Central memory CD8-positive, alpha-beta T cell (primary cell): ENCODE data around the gene RABEP1.

Experiments
- ATAC-seq: fragments of 150-1000 bp; cut with Tn5 transposase; replicated peaks from 2 replicates; pipeline ENCODE4 v1.10.0; 2022; ENCODE audit warnings: mild to moderate bottlenecking, moderate FRiP score, moderate number of reproducible peaks; ENCODE audit not compliant: poor library complexity, severe bottlenecking; ENCODE audit errors: extremely low read depth
- DNase-seq, 2 donors: peaks; one replicate each; pipeline ENCODE4 v3.0.0; 2021; ENCODE audit warnings: low spot score in 2 of 2
- H3K27ac Mint-ChIP-seq: one replicate; pipeline ENCODE4 v1.8.0; 2022; ENCODE audit warnings: low read depth, mild to moderate bottlenecking, moderate library complexity, mixed read lengths
- H3K27me3 Mint-ChIP-seq: one replicate; pipeline ENCODE4 v1.8.0; 2022; ENCODE audit warnings: mixed read lengths
- H3K36me3 Mint-ChIP-seq: one replicate; pipeline ENCODE4 v1.8.0; 2022; ENCODE audit warnings: mild to moderate bottlenecking, moderate library complexity, mixed read lengths; ENCODE audit not compliant: insufficient read depth
- H3K4me1 Mint-ChIP-seq: one replicate; pipeline ENCODE4 v1.8.0; 2022; ENCODE audit warnings: mixed read lengths
- H3K4me3 Mint-ChIP-seq: one replicate; pipeline ENCODE4 v1.8.0; 2022; ENCODE audit warnings: mild to moderate bottlenecking, moderate library complexity, mixed read lengths
- H3K9me3 Mint-ChIP-seq: one replicate; pipeline ENCODE4 v1.8.0; 2022; ENCODE audit warnings: mixed read lengths

The RABEP1 gene

DNA sequence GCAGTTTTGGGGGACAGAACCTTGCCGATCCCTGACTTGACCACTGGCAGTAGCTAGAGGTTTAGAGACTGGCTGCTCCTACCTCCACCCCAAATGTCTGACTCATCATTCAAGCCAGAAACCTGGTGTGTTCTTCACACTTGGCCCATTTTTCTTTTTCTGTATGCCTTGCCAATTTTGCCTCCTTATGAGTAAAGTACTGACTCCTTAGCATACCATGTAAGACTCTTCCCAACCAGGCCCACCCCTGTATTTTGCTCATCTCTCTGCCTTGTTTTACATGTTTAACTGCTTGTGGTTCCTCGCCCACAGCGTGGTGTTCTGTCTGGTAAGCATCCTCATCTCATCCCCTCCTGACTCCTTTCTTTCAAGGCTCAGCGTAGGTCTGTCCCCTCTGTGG is 99.5 kb downstream of the RABEP1 start:
- DNase-seq (no peak), ATAC-seq (no peak)
- Mint-ChIP-seq H3K27me3 (no peaks in the 10 kb centered on the region), H3K9me3 (no peaks in the 10 kb centered on the region), H3K4me3 (no peak overlapping the region), H3K36me3 (peaks cover 76% of the 10 kb centered on the region), H3K27ac (no peak overlapping the region), H3K4me1 (no peaks in the 10 kb centered on the region)

DNA sequence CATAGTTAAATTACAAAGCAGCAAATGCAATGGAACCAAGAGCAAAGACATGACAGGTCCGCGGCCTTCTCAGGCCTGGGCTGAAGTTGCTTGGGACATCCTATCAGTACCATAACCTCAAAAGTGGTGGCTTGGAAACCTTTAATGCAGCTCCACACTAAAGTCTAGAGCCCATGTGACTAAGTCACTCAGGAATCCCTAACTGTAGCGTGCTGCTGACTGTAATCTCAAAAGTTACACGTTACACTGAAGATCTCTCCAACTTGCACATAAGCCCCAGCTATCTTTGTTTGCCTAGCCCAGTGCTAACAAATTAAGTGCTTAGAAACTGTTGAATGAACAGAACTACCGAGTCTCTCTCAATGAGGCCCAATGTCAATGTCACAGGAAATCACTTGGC is 109.6 kb downstream of the RABEP1 start:
- Mint-ChIP-seq H3K36me3 (peaks cover 75% of the 10 kb centered on the region), H3K4me3 (no peak overlapping the region), H3K4me1 (peaks cover 6% of the 10 kb centered on the region), H3K27me3 (no peaks in the 10 kb centered on the region), H3K9me3 (no peaks in the 10 kb centered on the region), H3K27ac (peak overlapping the region; percentile 0)
- no peak for DNase-seq
- no peak for ATAC-seq

DNA sequence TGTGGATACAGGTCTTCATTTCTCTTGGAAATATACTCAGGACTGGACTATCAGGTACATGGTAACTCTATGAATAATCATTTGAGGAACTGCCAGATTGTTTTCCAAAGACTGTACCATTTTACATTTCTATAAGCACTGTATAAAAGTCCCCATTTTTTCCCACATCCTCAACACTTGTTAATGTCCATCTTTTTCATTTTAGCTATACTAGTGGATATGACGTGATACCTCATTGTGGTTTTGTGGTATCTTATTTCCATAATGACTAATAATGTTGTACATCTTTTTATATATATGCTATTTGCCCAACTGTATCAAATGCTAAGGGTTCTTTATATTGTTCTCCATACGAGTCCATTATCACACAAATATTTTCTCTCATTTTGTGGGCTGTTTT is 114.5 kb downstream of the RABEP1 start:
- ATAC-seq = no peak
- Mint-ChIP-seq H3K4me1 (no peaks in the 10 kb centered on the region), H3K4me3 (no peak overlapping the region), H3K27ac (no peak overlapping the region), H3K36me3 (peaks cover 85% of the 10 kb centered on the region), H3K9me3 (no peaks in the 10 kb centered on the region), H3K27me3 (no peaks in the 10 kb centered on the region)
- no peak for DNase-seq

DNA sequence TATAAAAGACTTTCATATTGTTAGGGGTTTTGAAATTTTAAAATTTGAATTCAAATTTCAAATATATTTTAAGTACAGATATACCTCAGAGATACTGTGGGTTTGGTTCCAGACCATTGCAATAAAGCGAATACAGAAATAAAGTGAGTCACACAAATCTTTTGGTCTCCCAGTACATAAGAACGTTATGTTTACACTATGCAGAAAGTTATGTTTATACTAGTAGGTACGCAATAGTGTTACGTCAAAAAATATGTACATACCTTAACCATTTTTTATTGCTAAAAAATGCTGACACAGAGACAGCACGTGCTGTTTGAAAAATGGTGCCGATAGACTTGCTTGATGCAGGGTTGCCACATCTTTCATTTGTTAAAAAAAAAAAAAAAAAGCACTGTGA is 117.7 kb downstream of the RABEP1 start:
- H3K27ac Mint-ChIP-seq = no peak overlapping the region
- peaks cover 85% of the 10 kb centered on the region for H3K36me3 Mint-ChIP-seq
- H3K4me3 Mint-ChIP-seq = no peak overlapping the region
- ATAC-seq (no peak), DNase-seq (no peak)
- no peaks in the 10 kb centered on the region for H3K4me1 Mint-ChIP-seq
- no peaks in the 10 kb centered on the region for H3K9me3 Mint-ChIP-seq
- no peaks in the 10 kb centered on the region for H3K27me3 Mint-ChIP-seq

DNA sequence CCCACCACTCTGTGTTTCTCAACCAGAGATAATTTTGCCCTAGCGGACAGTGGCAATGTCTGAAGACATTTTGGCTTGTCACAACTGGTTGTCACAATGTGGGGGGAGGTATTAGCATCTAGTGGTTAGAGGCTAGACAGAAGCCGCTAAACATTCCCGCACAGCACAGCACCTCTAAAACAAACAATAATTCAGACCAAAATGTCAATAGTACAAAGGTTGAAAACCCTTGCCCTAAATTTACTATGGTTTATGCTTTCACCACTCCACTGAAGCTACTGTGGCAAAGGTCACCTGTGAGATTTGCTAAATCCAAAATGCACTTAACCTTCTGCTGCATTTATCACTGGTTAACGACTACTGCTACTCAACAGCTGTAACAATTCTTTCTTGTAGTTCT is 123.3 kb downstream of the RABEP1 start:
- Mint-ChIP-seq H3K9me3 (no peaks in the 10 kb centered on the region), H3K27ac (no peak overlapping the region), H3K4me3 (no peak overlapping the region), H3K4me1 (peaks cover 10% of the 10 kb centered on the region), H3K27me3 (no peaks in the 10 kb centered on the region), H3K36me3 (peaks cover 49% of the 10 kb centered on the region)
- DNase-seq (no peak), ATAC-seq (no peak)

DNA sequence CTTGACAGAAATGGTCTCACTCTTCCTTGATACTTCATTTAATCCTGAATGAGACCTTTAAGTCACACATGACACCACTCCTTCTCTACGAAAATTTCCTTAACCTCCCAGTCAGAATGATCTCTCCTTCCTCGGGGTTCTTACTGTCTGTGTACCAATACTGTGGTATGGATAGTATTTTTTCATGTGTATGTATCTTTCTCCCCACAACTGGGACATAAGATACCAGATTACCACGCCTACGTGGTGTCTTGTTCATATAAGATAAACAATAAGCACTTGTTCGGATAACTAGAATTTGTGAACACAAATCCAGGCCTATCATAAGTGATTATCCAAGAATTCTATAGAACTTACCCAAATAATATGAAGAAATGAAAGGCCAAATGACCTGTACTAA is 126.1 kb downstream of the RABEP1 start:
- no peak for DNase-seq
- Mint-ChIP-seq H3K27ac (no peak overlapping the region), H3K4me3 (no peak overlapping the region), H3K4me1 (peaks cover 31% of the 10 kb centered on the region), H3K9me3 (no peaks in the 10 kb centered on the region), H3K36me3 (peaks cover 52% of the 10 kb centered on the region), H3K27me3 (no peaks in the 10 kb centered on the region)
- ATAC-seq = no peak

DNA sequence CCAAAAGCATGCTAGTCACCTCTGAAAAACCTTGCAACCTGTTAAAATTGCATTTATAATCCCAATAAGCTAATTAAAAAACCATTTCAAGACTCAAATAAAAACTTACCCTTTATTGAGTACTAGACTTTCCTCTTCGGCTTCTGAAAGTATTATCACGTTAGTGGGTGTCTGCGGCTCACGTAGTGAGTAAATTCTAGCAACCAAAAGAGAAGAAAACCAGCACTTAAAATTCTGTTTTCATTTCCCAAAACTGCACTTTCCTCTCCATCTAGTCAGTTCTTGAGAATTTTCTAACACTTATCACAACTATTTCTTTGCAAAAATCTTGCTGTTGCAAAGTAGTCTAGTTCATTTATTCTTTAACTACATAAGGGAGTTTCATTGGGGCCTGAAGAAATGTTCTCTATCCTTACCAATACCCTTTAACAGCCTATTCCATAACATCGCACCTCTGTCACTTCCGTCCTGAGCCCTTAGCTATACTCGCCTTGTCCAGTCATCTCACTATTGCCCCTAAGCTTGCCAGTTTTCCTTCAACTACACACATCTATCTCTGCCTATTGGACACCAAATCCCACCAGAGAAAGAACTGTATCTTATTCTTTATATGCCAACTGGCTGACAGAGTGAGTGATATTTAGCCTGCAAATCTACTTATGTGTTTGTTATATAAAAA is 128.6 kb downstream of the RABEP1 start:
- no peaks in the 10 kb centered on the region for H3K27me3 Mint-ChIP-seq
- H3K4me3 Mint-ChIP-seq = peak overlapping the region; percentile 1
- H3K9me3 Mint-ChIP-seq = no peaks in the 10 kb centered on the region
- peak overlapping the region; percentile 52 for H3K27ac Mint-ChIP-seq
- H3K4me1 Mint-ChIP-seq = peaks cover 37% of the 10 kb centered on the region
- no peak for DNase-seq
- peaks cover 56% of the 10 kb centered on the region for H3K36me3 Mint-ChIP-seq
- no peak for ATAC-seq

DNA sequence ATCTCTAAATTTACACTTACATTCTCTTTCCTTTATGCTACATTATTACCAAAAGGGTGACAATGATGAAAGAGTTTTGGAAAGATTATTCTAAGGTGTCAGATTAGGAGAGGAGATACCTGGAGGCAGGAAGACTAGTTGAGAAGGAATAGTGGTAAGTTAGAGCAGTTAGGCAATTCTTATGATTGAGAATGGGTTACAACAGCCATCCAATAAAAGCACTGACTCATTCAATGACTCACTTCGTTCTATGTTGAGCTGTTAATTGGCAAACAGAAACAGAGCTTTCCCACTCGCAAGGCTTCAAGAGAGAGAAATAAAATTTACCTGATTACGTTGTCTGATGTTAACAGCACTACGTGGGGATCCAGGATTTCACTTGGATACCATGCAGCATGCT is 131.6 kb downstream of the RABEP1 start:
- Mint-ChIP-seq H3K4me3 (no peak overlapping the region), H3K36me3 (peaks cover 70% of the 10 kb centered on the region), H3K27me3 (no peaks in the 10 kb centered on the region), H3K4me1 (peaks cover 37% of the 10 kb centered on the region), H3K9me3 (no peaks in the 10 kb centered on the region), H3K27ac (no peak overlapping the region)
- ATAC-seq (no peak), DNase-seq (no peak)

DNA sequence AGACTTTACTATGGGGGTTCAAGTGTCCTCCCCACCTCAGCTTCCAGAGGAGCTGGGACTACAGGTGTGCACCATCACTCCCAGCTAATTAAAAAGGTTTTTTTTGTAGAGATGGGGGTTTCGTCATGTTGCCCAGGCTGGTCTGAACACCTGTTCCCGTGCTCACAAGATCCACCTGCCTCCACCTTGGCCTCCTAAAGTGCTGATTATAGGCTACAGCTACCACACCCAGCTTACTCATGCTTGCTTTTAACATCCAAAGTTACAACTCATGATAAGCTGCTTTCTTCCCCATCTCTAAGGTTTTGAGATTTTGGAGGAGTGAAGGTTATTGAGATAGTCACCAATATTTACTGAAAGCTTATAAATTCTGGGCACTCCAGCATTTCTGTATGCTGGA is 134.8 kb downstream of the RABEP1 start:
- ATAC-seq = no peak
- peak overlapping the region; percentile 37 for H3K4me3 Mint-ChIP-seq
- peaks cover 36% of the 10 kb centered on the region for H3K4me1 Mint-ChIP-seq
- H3K9me3 Mint-ChIP-seq = no peaks in the 10 kb centered on the region
- H3K27me3 Mint-ChIP-seq = no peaks in the 10 kb centered on the region
- DNase-seq = no peak
- peaks cover 70% of the 10 kb centered on the region for H3K36me3 Mint-ChIP-seq
- H3K27ac Mint-ChIP-seq = no peak overlapping the region

DNA sequence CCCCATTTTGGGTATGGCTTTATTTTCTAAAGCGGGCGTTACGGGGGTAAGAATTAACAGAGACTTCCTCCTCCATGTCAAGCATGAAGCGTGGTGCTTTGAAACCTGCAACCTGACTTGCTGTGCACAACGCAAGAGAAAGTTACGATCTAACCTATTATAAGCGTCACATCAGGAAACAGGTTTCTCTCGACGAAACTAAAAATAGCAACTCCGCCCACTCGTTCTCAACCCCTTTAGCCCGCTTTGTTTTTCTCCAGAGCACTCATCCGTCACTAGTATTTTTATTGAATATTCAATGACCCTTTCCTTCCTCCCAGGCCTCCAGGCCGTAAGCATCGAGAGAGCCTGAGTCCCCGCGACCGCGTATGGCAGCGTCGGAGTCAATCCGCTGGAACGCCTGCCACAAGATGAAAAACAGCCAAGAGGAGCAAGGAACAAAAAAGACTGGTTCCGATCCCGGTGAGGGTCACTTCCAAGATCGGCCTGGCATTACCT is 136.8 kb downstream of the RABEP1 start:
- peak overlapping the region; percentile 95 for H3K27ac Mint-ChIP-seq
- H3K9me3 Mint-ChIP-seq = no peaks in the 10 kb centered on the region
- peak overlapping the region; percentile 97 for H3K4me3 Mint-ChIP-seq
- peaks cover 18% of the 10 kb centered on the region for H3K4me1 Mint-ChIP-seq
- ATAC-seq = peak; percentile 63
- H3K36me3 Mint-ChIP-seq = peaks cover 63% of the 10 kb centered on the region
- DNase-seq = peak; percentile 25 to 64
- H3K27me3 Mint-ChIP-seq = no peaks in the 10 kb centered on the region

DNA sequence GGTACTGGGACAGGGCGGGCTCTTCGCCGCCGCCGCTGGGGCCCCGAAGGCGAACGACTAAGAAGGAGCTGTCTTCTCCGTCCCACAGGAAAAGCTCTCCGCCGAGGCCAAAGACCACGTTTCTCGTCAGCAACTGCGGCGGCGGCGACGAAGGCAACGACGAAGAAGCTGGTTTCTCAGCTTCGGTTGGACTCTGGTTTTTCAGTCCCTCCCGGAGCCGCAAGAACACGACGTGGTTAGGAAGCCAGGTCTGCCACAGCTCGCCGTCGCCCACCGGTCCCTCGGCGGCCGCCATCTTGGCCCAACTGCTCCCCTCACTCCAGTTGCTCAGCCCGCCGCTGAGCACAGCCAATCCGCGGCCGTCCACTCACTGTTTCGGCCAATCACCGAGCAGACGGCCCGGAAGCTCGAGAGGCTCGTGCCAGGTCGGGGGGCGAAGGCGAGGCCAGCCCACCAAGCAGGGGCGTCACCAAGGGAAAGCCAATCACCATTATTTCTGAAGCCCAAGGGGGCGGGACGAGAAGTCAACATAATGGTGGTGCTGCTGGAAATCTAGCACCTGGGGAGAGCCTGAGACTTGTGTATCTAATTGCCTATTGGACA is 137.4 kb downstream of the RABEP1 start, which contains the start of gene NUP88:
TSS of gene NUP88 (minus strand) at position 307 of the 603 bp plus-strand sequence. CDS start at position 295, 12 bp downstream.
- Mint-ChIP-seq H3K4me1 (peaks cover 18% of the 10 kb centered on the region), H3K27ac (peak within 1 kb of the TSS; percentile 95), H3K36me3 (peaks cover 62% of the 10 kb centered on the region), H3K9me3 (no peaks in the 10 kb centered on the region), H3K4me3 (peak within 1 kb of the TSS; percentile 97), H3K27me3 (no peaks in the 10 kb centered on the region)
- peak; percentile 91 for ATAC-seq
- peak; percentile 88 to 96 for DNase-seq

DNA sequence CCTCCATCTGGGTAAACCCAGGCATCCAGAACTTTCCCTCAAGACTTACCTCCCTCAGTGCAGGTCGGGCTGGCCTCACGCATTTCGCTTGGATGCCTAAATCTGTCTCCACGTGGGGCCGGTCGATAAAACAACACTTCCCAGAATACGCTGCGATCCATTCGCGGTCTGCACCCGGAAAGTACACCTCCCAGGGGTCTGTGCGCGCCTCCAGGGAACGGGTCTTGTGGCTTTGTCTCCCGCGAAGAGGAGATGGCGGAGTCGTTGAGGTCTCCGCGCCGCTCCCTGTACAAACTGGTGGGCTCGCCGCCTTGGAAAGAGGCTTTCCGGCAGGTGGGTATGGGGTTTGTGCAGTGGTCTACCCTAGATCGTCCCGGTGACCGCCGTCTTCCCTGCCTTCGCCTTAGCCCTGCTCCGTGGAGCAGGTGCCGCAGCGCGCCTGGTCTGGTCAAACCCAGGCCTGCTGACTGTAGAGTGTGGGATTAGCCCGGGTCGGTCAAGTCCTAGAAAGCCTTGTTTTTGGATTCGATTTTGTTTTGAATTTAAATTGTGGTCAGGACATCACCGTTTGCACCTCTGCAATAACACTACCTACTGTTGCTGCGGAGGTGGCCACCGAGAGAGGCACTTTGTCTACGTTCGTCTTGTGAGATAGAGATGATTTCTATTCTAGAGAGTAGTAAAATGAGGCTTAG is 138.0 kb downstream of the RABEP1 start, which contains the start of gene RPAIN:
TSS of gene RPAIN (plus strand) at position 224 of the 695 bp plus-strand sequence. CDS start at position 253, 29 bp downstream.
- Mint-ChIP-seq H3K27ac (peak within 1 kb of the TSS; percentile 95), H3K9me3 (no peaks in the 10 kb centered on the region), H3K27me3 (no peaks in the 10 kb centered on the region), H3K4me1 (peaks cover 18% of the 10 kb centered on the region), H3K36me3 (peaks cover 64% of the 10 kb centered on the region), H3K4me3 (peak within 1 kb of the TSS; percentile 97)
- DNase-seq = peak in 1 of 2 donors; percentile 10
- peak; percentile 63 for ATAC-seq
